NCI-H146 treated with DMSO at 0.1 percent for 48 hours (cell line): ENCODE measurements around the gene DMBX1.

Experiments
- DNase-seq: peaks from one replicate; lab custom pipeline; 2025; ENCODE audit not compliant: unreplicated experiment; lab: John Stamatoyannopoulos, UW

The DMBX1 gene

DNA sequence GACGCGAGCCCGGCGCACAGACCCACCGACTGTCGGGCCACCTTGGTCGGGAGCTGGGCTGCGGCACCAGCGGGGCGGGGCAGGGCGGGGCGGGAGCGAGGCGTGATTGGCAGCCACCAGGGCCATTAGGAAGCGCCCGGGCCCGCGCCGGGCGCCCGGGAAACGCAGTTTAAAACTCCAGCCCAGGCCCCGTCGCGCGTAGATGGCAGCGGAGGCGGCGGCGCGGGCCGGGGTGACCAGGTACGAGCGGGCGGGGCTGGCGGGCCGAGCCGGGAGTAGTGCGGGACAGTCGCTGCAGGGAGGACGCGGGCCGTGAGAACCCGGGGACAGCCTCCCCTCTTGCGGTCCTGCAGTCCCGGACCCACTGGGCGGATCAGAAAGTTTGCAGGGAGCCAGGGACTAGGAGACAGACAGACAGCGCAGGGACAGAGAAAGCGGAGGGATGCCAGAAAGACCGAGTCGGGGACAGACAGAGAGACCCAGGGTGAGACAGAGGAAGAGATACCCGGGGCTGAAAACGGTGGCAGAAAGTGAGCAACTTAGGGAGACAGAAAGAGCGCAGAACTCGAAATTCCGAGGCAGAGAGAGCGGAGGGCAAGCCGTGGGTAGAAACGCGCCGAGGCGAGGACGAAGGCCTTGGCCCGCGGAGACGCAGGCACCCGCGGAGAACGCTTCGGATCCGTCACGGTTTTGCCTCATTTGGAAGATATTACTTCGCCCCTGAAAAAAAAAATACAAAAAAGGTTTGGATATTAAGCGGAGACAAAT, at the start of gene DMBX1:
Gene DMBX1, plus strand, starts transcription at position 199 of the 768 bp plus-strand sequence. CDS start 17,175 bp downstream, outside the sequence.
- DNase-seq = no peak

DNA sequence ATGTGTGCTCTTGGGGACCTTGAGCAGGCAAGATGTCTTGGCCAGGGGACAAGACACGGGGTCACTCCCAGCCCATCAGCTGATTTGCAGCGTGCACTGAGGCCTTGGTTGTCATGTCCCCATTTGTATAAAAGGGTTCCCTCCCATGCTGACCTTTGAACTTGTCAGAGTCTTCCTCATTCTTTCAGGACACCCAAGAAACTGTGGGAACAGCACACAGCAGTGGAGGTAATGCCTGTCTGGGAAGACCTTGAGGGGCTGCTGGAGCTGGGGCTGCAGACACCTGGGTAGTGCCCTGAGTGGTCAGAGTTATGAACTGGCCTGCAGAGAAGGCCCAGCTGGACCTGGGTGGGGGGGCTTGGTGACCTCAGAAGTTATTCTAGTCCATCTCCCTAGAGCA, 49.2 kb upstream of the DMBX1 start:
- DNase-seq = no peak

DNA sequence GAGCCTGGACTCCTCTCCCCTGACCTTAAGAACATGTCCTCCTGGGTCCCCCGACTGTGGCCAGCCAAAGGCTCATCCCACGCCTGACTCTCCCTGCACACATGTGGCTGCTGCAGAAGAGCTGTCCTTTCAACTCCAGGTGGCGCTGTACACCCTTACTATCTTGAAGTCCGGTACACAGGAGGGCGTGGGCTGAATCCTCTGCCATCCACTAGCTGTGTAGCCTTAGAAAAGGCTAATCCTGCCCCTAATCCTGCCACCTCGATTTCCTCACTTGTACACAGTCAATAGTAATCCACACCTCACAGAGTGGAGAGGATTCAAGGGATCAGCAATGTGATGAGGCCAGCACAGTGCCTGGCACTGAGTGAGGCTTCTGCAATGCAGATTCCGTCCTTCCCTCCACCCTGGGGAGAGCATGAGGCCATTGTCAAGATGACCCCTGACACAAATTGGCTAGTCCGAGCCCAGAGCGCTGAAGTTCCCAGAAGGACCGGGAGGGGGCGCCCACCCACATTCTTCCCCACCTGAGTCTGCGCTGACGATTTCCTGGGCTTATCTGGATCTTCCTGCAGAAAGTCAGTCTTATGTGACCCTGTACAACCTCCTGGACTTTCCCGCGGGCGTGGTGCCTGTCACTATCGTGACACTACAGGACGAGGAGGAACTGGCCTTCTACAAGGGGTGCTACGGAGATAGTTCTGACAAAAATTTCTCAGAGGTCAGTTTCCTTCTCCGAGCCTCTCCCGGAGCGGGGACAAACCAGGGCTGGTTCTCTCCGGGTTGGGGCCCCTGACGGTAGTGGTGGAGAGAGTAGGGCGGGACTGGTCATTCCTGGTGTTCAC, 47.1 kb upstream of the DMBX1 start:
- peak; percentile 29 for DNase-seq

DNA sequence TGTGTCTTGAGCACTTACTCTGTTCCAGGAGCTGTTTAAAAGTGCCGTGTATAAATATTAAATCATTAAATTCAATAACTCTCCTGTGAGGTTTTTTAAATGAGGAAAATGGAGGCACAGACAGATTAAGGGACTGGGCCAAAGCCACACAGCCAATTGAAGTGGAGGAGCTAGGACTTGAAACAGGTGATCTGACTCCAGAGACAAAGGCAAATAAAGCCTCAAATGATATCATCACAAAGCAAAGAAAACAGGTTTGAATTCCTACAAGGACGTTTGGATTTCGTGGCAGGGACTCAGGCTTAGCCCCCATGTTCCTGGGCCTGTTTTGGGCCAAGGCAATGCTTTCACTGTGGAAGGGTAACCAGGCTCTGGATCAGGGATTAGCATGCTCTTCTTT, 45.2 kb upstream of the DMBX1 start:
- no peak for DNase-seq

DNA sequence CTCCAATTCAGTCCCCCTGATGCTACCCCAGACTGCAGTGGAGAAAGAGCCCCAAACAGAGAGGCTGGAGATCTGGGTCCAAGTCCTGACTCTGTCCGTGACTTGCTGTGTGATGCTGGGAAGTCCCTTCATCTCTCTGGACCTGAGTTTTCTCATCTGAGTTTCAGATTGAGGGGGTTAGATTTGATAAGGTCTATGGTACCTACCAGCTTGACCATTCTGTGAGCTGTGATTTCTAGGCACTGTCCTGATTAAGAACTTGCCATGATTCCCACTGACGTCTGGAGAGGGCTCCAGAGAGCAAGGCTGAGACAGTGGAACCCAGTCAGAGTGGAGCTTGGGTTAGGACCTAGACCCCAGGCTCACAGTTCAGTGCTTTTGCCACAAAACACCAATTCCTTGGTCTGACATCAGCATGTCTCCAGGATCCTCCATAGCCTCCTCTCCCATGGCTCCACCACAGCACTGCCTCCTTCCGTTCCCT, 43.8 kb upstream of the DMBX1 start:
- no peak for DNase-seq

DNA sequence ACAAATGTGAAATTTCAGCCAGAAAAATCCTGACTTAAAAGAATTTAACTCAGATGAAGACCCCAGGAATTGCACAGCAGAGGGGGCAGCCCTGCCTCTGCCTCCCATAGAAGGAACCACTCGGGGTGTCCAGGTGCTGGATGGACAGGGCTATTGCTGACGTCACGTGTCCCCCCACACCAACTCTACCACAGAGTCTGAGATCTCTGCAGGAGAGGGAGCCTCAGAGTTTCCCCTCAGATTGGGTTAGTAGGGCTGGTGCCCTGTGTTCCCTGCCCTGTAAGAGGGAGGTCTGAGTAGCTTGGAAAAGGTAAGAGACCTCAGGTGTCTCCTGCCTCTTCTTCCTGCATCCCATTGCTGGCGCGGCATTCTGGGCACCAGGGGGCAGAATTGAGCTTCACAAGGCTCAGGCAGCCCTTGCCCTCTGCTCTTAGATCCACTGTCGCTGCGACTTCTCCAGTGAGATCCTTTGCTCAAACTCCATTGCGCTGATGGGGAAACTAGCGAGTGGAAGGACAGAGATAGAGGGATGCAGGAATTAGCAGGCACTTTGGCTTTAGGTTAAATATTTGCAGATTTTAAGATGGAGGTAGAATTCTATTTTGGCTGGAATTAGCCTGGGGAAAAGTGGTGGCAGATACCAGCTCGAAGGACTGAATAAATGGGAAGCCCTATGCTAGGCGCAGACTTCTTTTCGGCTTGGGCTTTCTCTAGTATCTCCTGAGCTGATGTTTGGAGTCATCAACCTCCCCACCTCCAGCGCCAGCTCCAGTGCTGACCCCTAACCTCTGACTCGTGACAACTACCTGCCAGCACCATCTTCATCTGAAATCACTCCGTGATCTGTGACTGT, 42.8 kb upstream of the DMBX1 start:
- DNase-seq = peak; percentile 42

DNA sequence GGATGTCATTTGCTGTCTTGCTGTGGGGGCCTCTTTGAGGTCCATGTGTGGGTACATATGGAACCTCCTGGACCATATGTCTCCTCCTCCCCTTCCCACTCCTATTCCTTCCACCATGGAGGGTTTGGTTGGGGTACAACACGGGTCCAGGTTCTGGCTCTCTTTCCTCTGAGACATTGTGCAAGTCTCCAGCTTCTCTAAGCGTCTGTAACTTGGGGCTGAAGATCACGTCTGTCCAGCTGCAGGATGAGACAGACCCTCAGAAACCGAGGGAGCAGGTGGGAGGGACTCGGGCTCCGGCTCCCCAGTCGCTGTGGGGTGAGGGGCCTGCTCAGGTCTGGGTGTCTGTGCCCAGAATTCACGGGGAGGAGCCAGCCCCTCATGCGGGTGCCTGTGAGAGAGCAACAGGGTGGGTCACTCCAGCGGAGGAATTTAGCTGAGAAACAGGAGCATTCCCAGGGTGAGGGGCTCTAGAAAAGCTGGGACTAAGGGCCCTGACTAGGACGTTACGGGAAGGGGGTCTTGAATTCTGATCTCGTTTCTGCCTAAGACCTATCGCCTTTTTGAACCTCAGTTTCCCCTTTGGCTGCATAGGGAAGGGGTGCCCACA, 42.0 kb upstream of the DMBX1 start:
- DNase-seq = no peak

DNA sequence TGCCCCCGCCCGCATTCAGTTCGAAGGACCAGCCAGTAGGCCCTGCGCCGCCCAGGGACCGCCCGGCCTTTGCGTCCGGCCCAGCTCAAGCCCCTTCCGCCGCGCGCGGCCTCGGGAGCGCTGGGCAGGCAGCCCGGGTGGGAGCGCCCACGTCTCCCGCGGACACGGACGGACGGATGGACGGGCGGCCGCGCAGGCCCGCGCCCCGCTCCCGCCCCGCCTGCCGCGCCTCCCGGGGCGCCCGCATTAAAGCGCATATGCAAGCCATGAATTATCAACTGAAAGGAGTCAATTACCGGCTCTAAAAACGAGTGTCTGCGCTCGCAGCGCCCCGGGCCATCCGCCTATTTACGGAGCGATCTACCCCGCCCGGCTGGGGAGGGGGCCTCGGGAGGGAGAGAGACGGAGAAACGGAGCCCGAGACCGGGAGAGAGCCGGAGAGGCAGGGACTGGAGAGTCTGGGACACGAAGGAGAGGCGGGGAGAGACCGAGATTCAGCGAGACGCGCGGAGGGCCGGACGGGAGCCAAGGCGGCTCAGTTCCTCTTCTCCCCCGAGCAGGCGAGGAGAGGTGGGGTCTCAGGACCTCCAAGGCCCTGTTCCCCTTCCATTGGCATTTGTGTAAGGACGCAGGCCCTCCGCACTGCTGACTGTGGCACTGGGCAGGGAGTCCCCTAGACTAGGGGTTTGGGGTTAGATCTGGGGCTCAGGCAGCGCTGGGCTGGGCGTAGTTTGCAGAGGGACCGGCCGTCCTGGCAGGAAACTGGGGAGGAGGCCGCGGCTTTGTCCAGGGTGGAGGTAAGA, 41.3 kb upstream of the DMBX1 start:
- DNase-seq = peak; percentile 36

DNA sequence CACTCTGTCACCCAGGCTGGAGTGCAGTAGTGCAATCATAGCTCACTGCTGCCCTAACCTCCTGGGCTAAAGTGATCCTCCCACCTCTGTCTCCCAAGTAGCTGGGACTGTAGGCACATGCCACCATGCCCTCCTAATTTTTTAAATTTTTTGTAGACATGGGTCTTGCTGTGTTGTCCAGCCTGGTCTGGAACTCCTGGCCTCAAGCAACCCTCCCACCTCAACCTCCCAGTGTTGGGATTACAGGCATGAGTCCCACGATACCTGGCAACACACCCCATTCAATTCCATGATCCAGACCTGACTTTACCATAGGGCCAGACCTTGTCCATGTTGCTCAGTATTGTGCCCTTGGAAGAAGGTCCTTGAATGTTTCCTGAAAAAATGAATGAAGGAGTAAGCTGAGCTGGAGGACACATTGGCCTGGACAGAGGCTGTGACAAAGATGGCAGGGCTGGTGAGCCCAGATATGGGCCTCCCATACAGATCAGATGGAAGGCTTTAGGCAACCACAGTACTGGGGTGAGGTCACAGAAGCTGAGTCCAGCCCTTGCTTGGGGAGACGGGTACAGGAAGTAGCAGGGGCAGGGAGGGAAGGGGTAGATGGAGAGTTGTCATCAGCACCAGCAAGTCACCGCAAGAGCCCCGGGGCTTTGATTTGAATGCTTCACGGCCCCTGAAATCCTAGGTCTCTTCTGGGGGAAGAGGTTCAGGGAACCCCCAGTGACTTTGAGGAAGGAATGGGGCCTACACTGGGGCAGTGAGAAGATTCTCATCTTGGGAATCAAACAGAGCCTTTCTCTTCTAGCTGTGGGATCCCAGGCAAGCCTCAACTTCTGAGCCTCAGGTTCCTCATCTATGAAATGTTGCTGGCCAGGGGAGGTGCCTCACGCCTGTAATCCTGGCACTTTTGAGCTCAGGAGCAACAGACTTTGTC, 40.1 kb upstream of the DMBX1 start:
- no peak for DNase-seq

DNA sequence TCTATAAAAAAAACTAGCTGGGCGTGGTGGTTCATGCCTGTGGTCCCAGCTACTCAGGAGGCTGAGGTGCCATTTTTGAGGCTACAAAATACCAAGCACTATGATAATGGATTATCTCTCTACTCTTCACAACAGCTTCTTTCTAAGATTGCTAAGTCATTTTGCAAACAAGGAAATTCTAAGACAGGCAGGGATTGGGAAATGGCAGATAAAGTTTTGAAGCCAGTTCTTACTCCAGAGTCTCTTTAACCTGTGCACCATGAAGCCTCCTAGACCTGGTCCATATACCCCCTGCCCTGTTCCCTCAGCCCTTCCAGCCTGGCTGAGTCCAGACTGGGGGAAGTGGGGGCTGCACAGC, 39.5 kb upstream of the DMBX1 start:
- no peak for DNase-seq

DNA sequence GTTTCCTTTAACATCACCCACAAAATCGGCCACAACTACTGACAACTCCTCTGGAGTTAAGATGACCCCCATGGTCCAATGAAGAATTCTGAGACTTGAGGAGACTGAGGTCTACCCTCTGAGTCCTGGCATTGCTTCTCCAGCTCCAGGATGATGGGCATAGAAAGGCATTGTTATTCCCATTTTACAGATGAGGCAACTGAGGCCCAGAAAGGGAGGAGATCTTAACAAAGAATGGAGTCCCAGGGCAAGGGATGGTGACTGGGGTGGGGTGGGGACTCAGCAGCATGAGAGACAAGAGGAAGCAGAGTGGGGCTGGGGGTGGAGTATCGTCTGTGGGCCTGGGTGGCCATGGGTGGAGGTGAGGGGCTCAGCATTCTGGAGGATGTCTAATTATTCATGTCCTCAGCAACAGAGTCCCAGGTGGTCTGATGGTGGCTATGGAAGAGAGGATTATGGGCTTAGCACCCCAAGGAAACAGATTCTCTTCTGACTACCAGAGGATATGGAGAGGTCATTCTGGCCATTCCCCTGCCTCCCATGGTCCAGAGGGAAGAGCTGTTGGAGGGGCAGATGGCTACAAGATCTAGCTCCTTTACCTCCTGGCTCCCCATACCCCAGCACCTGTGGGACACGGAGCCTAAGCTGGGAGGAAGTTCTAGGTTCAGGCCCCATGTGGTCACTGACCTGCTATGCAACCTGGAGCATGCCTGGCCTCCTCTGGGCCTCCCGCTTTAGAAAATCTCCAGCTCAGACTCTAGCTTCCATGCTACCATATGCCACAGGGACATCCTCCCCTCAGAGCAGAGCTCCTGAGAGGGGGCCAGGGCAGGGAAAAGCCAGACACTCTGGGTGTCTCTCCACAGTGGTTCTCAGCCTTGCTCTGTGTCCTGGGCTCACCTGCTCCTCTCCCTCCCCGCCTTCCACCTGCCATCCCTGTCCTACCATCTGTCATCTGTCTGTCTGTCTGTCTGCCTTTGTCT, 37.4 kb upstream of the DMBX1 start:
- DNase-seq = no peak

DNA sequence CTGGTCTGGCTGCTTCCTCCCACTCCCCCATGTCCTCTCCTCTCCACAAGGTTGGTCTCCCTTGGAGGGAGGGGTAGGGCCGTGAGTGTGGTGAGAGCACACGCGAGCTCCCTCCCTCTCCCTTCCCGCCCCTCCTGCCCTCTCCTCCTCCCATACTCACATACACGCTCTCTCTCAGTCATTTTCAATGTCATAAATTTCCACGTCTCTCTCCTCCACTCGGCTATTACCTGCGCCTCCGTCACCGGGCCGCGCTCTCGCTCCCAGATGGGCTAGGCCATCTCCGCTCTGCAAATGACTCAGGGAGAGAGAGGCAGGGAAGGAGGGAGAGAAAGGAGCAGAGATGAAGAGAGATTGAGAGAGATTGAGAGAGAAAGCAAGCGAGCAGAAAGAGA, 36.7 kb upstream of the DMBX1 start:
- no peak for DNase-seq

DNA sequence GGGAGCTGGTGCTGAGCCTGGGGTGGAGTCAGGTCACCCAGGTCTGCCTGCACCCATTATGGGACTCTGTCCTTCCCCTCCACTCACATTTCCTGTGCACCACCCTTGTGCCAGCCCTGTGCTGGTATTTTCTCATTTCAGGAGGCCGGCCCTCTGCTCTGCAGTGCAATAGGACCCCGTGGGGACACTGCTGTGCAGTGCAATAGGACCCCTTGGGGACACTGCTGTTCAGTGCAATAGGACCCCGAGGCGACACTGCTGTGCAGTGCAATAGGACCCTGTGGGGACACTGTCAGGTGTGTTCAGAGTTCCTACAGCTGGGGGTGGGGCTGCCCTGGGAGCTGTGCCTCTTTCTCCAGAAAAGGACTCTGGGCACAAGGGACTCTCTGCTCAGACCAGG, 36.2 kb upstream of the DMBX1 start:
- DNase-seq = no peak

DNA sequence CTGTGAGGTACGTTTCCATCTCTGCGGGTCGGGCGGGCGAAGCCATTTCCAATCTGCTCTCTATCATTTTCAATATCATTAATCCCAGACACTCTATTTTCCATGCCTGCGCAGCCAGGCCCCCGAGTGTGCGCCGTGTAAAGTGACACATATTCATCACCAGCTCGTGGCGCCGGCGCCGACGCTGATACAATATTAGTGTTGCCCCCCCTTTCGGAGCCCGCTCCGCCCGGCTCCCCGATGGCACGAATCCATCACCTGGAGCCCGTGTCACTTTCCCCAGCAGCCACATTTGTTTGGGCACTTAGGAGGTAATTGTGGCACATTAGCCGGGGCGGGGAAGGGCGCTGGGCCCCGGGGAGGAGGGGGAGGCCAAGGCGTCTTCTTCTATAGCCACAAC, 33.7 kb upstream of the DMBX1 start:
- no peak for DNase-seq

DNA sequence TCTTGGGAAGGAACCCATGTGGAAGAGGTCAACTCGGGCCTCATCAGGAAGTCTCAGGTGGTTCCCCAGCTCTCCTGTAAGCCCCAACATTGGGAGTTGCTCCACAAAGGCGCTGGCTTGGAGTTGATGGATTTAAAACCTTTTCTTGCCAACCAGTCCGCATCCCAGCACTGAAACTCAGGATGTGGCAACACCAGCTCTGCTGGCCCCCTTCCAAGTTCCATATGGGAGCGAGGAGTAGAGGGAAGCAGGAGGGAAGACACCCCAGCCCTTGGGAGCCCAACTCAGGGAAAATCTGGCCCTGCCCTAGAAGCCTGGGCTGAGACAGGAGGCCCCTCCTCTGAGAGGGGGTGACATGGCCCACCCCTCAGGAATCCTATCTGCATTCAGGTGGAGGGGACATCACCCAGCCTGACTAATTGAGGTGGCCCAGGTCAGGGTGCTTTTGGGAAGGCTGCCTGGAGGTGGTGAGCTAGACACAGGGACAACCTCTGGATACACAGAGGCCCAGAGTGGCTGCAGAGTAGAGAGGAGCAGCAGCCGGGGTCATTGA, 33.1 kb upstream of the DMBX1 start:
- DNase-seq = no peak

DNA sequence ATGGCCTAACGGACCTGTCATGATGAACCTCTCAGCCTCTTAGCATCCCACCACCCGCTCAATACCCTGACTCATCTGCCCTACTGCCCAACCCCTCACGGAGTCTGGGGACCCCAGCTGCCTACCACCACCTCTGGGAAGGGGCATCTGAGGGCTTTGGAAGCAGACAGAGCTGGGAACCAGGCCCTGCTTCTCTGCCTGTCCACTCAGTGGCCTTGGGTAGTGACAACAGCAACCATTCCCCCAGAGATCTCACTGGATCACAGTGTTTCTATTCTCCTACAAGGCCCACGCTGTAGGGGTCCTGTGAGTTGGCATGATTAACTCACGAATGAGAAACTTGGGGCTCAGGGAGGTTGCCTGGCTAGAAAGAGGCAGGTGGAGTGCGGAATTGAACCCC, 32.5 kb upstream of the DMBX1 start:
- no peak for DNase-seq

DNA sequence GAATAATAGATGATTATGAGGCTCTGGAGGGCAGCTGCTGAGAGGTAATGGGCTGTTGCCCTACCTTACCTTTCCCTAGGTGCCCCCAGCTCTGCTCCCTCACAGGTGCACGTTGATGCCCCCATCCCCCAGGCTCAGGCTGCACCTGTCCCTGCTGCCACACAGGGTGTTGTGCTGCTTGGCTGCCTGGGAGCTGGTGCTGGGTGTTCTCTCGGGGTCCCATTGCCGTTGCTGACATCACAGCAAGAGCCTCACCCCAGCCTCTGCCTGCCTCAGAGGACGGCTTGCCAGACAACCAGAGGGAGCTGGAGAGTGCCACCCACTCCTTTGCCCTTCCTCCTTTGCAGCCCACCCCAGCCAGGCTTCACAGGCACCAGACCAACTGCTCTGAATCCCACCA, 31.4 kb upstream of the DMBX1 start:
- peak; percentile 1 for DNase-seq

DNA sequence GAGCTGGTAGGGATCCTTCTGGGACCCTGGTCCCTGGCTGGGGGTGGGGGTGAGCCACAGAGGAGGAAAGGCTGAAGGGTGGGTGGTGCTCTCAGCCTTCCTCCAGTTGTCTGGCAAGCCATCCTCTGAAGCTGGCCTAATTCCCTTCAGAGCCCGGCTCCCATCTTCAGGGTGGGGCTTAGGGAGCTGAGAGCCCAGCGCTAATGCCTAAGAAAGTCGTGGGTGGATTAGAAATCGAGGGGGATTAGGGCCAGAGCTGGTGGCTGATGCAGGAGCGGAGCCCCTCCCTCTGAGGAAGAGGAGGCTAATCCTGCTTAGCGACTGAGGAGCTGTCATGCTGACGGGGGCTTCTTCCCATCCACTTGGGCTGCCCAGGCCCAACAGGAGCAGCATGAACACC, 30.8 kb upstream of the DMBX1 start:
- no peak for DNase-seq
